Heart right ventricle (tissue), 16 donors: Measurements from ENCODE around the gene XRCC4. TPM values are rescaled to one million over a fixed set of nuclear protein-coding genes. Genes with fewer than 3 reads are reported as not detected.

Experiments
- ATAC-seq, 8 donors: fragments of 200-7000 bp; cut with Tn5 transposase; one replicate each; pipeline ENCODE4 v1.9.1; 2020; ENCODE audit warnings: mild to moderate bottlenecking in 8 of 8, moderate library complexity in 8 of 8, moderate number of reproducible peaks in 1 of 8
- DNase-seq, 2 donors: peaks; one replicate each; pipeline ENCODE4 v3.0.0-alpha.2; 2020
- H3K27ac ChIP-seq, 10 donors: fragments of 200-600 bp; sonication (generic) in 2 of 10; one replicate each; pipeline versions ENCODE4 v1.5.0 to v1.8.0; 2020 to 2022; ENCODE audit warnings: mild to moderate bottlenecking in 3 of 10
- H3K27me3 ChIP-seq, 7 donors: fragments of 200-600 bp; one replicate each; pipeline ENCODE4 v1.8.0; 2021 to 2022; ENCODE audit warnings: mild to moderate bottlenecking in 2 of 7
- H3K36me3 ChIP-seq, 9 donors: fragments of 200-600 bp; sonication (generic) in 1 of 9; one replicate each; pipeline versions ENCODE4 v1.5.0 to v1.8.0; 2020 to 2022; ENCODE audit warnings: mild to moderate bottlenecking in 2 of 9
- H3K4me1 ChIP-seq, 9 donors: fragments of 200-600 bp; sonication (generic) in 1 of 9; one replicate each; pipeline versions ENCODE4 v1.5.0 to v1.8.0; 2020 to 2022; ENCODE audit warnings: mild to moderate bottlenecking in 4 of 9
- H3K4me3 ChIP-seq, 10 donors: fragments of 200-600 bp; sonication (generic) in 2 of 10; one replicate each; pipeline versions ENCODE4 v1.5.0 to v1.8.0; 2020 to 2022; ENCODE audit warnings: mild to moderate bottlenecking in 7 of 10, moderate library complexity in 2 of 10
- H3K9me3 ChIP-seq, 11 donors: fragments of 200-600 bp in 10 of 11; sonication (generic) in 2 of 11; one replicate each; pipeline versions ENCODE4 v1.5.0 to v1.8.0; 2013 to 2022; ENCODE audit warnings: mild to moderate bottlenecking in 2 of 11, control low read depth in 1 of 11, moderate library complexity in 1 of 11
- CTCF ChIP-seq, 9 donors: fragments of 200-600 bp; sonication (generic) in 2 of 9; IDR thresholded peaks; one replicate each; pipeline versions ENCODE4 v1.5.0 to v1.8.0; 2021 to 2022; ENCODE audit warnings: antibody characterized with exemption in 9 of 9, mild to moderate bottlenecking in 5 of 9, moderate library complexity in 1 of 9
- WGBS, 2 donors: extraction: QIAGEN DNeasy Blood & Tissue Kit; methylation state at CpG; one replicate each; pipeline ENCODE4 v1.1.7; 2013; ENCODE audit warnings: inconsistent platforms in 1 of 2; 5-methylcytosine and 5-hydroxymethylcytosine counted together
- intact Hi-C, 10 donors: fragments of 100-400 bp; cut with DNase I; formaldehyde crosslinking; loops; one replicate each; pipeline versions ENCODE4 v1.11.1 to v1.14.2; 2022
- polyA plus RNA-seq, 2 donors: library from polyadenylated mRNA; stranded (reverse); fragments of 200-250 nt; gene quantifications; one replicate each; pipeline ENCODE4 v1.2.3, GENCODE V29; 2013
- total RNA-seq, 10 donors: library from RNA; stranded (reverse); fragmentation: NEBNext Ultra II Directional in 3 of 10; extraction: Animal tissue kit (Norgen Biotek cat#: 25700) in 3 of 10; gene quantifications; one replicate each; pipeline versions ENCODE4 v1.2.1 to v1.2.4, GENCODE V29; 2021 to 2023
- donor health status: Arrhythmogenic right ventricular cardiomyopathy.
- donor health status: ischemic (EF 13 %, LVEDD 7.1; RV severe dilation, severe dysfunction).
- donor health status: healthy with polysubstance abuse.
- donor health status: DM: no; HTN: yes; CAD: no.
- donor health status: DM: no; HTN: no; CAD: no.
- donor health status: ischemic (EF 25% LVEDD 6.9; RV normal size, moderate dysfunction).
- donor health status: ischemic (EF 25% LVEDD 5.7; RV mildly dilated, moderate dysfunction).
- donor health status: healthy.
- donor health status: DM: yes; HTN: yes; CAD: no.
- donor health status: Ischemic cardiomyopathy.
- donor health status: ischemic (EF 35%, LVEDD 5.7; RV mildly dilated, moderate dysfunction).
- donor health status: nonischemic (EF 11% LVEDD 7.7; RV severe dilation, severe dysfunction).
- donor health status: DM: yes; HTN: yes; CAD: no.
- donor health status: PGD.
- donor health status: ischemic (EF 29% LVEDD 5.4; RV normal size, mild dysfunction).
- donor health status: nonischemic (EF 23%, LVEDD 6.1; RV moderate dilation, normal function).

XRCC4 gene
- total and polyA plus RNA-seq, 12 donors: 3.6 to 14.4 (median 6.8) TPM

GRCh38 chr5:83377131-83377865, 300.0 kb downstream of the XRCC4 start:
- Histone ChIP-seq H3K4me3 (no peak overlapping the region), H3K27me3 (no peaks in the 10 kb centered on the region), H3K36me3 (no peaks in the 10 kb centered on the region), H3K4me1 (peaks cover 0 to 32% (median 0%) of the 10 kb centered on the region in 9 donors), H3K9me3 (no peaks in the 10 kb centered on the region), H3K27ac (peak overlapping the region in 8 of 10 donors; percentile 35 to 84 (median 54))
- WGBS, 2 donors: 67% methylated on average over 3 of the region's 3 CpGs
- ATAC-seq (peak in 7 of 8 donors; percentile 34 to 80 (median 64)), DNase-seq (no peak)
- intact Hi-C loops: no loop called here
- TF ChIP-seq CTCF (IDR thresholded peaks at IDR 0.05): no peak

- no peak for TF ChIP-seq CTCF (IDR thresholded peaks at IDR 0.05)
- ATAC-seq (no peak), DNase-seq (no peak)
- Histone ChIP-seq H3K27ac (peak overlapping the region in 1 of 10 donors; percentile 84), H3K9me3 (peaks cover 0 to under 1% (median 0%) of the 10 kb centered on the region in 11 donors), H3K27me3 (no peaks in the 10 kb centered on the region), H3K4me1 (peaks cover 0 to 32% (median 0%) of the 10 kb centered on the region in 9 donors), H3K36me3 (no peaks in the 10 kb centered on the region), H3K4me3 (no peak overlapping the region)
- intact Hi-C loops: no loop called here
- WGBS, 2 donors: 78 to 79% methylated on average over 7 of the region's 7 CpGs
These were observed 301.4 kb downstream of the XRCC4 start for GRCh38 chr5:83378624-83379289.

GRCh38 chr5:83385812-83386211, 308.5 kb downstream of the XRCC4 start:
- Histone ChIP-seq H3K9me3 (peaks cover 0 to 12% (median 0%) of the 10 kb centered on the region in 11 donors), H3K36me3 (no peaks in the 10 kb centered on the region), H3K4me1 (no peaks in the 10 kb centered on the region), H3K27ac (no peak overlapping the region), H3K27me3 (no peaks in the 10 kb centered on the region), H3K4me3 (no peak overlapping the region)
- TF ChIP-seq CTCF (IDR thresholded peaks at IDR 0.05): no peak
- 90 to 94% methylated on average over 4 of the region's 4 CpGs for WGBS, 2 donors
- intact Hi-C loops: no loop called here
- DNase-seq: no peak
- ATAC-seq: no peak

- no peak overlapping the region for H3K27ac ChIP-seq
- ATAC-seq (no peak), DNase-seq (no peak)
- no peaks in the 10 kb centered on the region for H3K4me1 ChIP-seq
- TF ChIP-seq CTCF (IDR thresholded peaks at IDR 0.05): no peak
- H3K27me3 ChIP-seq: no peaks in the 10 kb centered on the region
- H3K36me3 ChIP-seq: no peaks in the 10 kb centered on the region
- intact Hi-C loops: no loop called here
- peaks cover 0 to 12% (median 0%) of the 10 kb centered on the region in 11 donors for H3K9me3 ChIP-seq
- 87 to 88% methylated on average over 2 of the region's 2 CpGs for WGBS, 2 donors
- H3K4me3 ChIP-seq: no peak overlapping the region
These were observed 309.7 kb downstream of the XRCC4 start for GRCh38 chr5:83387041-83387440.
